AG04449 (cell line): ENCODE results near the gene CDC34.

Experiments
- CTCF ChIA-PET: fragments of 350-600 bp; formaldehyde crosslinking; extraction: SDS; loops from one replicate; lab custom pipeline; 2021; ENCODE audit warnings: antibody characterized with exemption; lab: Yijun Ruan, JAX
- POLR2A ChIA-PET: fragments of 400-600, 350-600 bp; formaldehyde crosslinking; extraction: SDS; loops from one replicate; lab custom pipeline; 2020; ENCODE audit warnings: antibody characterized with exemption, inconsistent platforms; lab: Yijun Ruan, JAX
- DNase-seq: peaks from one replicate; pipeline ENCODE4 v3.0.0-alpha.2; 2010; ENCODE audit warnings: low read depth, low spot score
- H3K4me3 ChIP-seq: 2 replicates; pipeline ENCODE4 v1.5.1; 2011; ENCODE audit warnings: low read depth, mild to moderate bottlenecking, control low read depth, low read length
- TF ChIP-seq, protein P1 (sequence below): IDR thresholded peaks from one replicate; pipeline ENCODE4 v1.5.1; 2011; ENCODE audit warnings: mild to moderate bottlenecking, moderate library complexity, low read length, control low read depth, inconsistent platforms; ENCODE audit not compliant: insufficient read depth; ENCODE audit errors: missing control alignments

CDC34 gene

DNA sequence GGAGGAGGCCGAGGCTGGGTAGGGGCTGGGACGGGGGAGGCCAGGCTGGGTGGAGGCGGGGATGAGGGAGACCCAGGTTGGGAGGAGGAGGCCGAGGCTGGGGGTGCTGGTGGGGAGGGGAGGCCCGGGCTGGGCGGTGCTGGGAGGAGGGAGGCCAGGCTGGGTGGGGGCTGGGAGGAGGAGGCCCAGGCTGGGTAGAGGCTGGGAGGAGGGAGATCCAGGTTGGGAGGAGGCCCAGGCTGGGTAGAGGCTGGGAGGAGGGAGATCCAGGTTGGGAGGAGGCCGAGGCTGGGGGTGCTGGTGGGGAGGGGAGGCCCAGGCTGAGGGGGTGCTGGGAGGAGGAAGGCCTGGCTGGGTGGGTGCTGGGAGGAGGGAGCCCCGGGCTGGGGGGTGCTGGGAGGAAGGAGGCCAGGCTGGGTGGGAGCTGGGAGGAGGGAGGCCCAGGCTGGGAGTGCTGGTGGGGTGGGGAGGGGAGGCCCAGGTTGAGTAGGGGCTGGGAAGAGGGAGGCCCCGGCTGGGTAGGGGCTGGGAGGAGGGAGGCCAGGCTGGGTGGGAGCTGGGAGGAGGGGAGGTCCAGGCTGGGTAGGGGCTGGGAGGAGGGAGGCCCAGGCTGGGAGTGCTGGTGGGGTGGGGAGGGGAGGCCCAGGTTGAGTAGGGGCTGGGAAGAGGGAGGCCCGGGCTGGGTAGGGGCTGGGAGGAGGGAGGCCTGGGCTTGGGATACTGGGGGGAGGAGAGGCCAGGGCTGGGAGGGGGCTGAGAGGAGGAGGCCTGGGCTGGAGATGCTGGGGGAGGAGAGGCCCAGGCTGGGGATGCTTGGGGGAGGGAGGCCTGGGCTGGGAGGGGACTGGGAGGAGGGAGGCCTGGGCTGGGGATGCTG, 13.6 kb upstream of the CDC34 start:
- CTCF ChIA-PET: interaction anchor here (1.2 to 5.5 kb wide), 3 partner anchors 8 to 11 kb away, joined by 4 to 63 read pairs (median 5); partner anchors contain the start of gene TPGS1
- POLR2A ChIA-PET: interaction anchor here (0.6 kb wide), 1 partner anchor 13 kb away, joined by 3 read pairs; the partner anchor contains the start of gene CDC34
- H3K4me3 ChIP-seq: no peak overlapping the region
- DNase-seq: peak; percentile 59
- TF ChIP-seq, protein P1, sequence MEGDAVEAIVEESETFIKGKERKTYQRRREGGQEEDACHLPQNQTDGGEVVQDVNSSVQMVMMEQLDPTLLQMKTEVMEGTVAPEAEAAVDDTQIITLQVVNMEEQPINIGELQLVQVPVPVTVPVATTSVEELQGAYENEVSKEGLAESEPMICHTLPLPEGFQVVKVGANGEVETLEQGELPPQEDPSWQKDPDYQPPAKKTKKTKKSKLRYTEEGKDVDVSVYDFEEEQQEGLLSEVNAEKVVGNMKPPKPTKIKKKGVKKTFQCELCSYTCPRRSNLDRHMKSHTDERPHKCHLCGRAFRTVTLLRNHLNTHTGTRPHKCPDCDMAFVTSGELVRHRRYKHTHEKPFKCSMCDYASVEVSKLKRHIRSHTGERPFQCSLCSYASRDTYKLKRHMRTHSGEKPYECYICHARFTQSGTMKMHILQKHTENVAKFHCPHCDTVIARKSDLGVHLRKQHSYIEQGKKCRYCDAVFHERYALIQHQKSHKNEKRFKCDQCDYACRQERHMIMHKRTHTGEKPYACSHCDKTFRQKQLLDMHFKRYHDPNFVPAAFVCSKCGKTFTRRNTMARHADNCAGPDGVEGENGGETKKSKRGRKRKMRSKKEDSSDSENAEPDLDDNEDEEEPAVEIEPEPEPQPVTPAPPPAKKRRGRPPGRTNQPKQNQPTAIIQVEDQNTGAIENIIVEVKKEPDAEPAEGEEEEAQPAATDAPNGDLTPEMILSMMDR: no peak

DNA sequence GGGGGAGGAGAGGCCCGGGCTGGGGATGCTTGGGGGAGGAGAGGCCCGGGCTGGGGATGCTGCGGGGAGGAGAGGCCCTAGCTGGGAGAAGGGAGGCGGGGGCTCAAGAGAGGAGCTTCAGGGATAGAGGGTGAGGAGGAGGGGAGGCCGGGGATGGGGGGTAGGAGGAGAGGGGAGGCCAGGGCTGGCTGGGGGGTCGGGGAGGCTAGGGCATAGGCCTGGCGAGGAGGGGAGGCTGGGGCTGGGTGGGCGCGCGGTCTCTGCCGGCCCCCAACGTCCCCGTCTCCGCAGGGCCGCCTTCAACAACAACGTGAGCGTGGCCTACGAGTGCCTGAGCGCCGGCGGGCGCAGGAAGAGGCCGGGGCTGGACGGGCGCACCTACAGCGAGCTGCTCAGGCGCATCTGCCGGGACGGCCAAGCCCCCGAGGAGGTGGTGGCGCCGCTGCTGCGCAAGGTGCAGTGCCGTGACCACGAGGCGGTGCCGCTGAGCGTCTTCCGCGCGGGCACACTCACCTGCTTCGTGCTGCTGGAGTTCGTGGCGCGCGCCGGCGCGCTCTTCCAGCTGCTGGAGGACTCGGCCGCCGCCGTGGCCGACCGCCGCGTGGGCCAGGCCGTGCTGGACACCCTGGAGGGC, 12.8 kb upstream of the CDC34 start:
- DNase-seq: no peak
- ChIA-PET CTCF (interaction anchor here (1.2 to 5.5 kb wide), 2 partner anchors 9 to 12 kb away, joined by 4 to 63 read pairs; partner anchors contain the start of gene TPGS1), POLR2A (interaction anchor here (0.6 kb wide), 1 partner anchor 12 kb away, joined by 3 read pairs; the partner anchor contains the start of gene CDC34)
- TF ChIP-seq, protein P1: peak; percentile 10
- H3K4me3 ChIP-seq: no peak overlapping the region

DNA sequence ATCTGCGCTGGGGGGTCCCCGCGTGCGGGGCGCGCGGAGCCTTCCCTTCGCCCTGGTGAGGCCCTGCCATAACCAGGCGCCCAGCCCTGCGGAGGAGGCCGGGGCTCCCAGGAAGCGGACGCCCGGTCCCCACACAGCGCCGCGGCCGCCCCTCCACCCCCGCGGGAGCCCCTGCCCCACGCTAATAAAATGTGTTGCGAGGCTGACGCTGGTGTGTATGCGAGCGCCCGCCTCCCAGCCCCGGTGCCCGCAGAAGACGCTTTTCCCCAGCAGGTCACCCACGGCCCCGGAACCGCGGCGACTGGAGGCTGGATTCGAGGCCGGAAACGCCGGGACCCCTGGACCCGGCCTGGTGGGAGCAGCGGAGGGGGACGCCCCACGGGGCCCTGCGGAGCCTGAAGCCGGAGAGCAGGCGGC, 12.1 kb upstream of the CDC34 start:
- DNase-seq: no peak
- CTCF ChIA-PET: interaction anchor here (5.5 kb wide), 1 partner anchor 9 kb away, joined by 63 read pairs; no protein-coding TSS in a partner anchor
- POLR2A ChIA-PET: no interaction called here
- no peak overlapping the region for H3K4me3 ChIP-seq
- TF ChIP-seq, protein P1: no peak

DNA sequence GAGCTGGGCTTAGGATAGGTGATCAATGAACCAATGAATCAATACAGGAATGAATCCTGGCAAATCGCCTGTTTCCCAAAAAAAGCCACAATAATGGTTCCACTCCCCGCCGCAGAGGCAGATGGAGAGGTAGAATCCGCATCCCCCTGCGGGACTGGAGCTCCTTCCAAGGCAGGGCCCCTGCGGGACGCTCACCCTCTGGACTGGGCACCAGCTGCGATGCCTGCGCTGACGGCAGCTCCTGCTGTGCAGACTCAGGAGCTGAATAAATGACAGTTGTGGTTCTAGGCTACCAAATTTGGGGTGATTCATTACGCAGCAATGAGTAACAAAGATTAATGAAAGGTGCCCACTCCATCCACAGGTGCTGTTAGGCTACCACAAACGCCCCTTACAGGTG, 8.8 kb upstream of the CDC34 start:
- POLR2A ChIA-PET: no interaction called here
- no peak overlapping the region for H3K4me3 ChIP-seq
- CTCF ChIA-PET: interaction anchor here (1.6 to 5.5 kb wide), 3 partner anchors 8 to 16 kb away, joined by 3 to 63 read pairs (median 10); partner anchors contain the start of genes CDC34 and TPGS1
- TF ChIP-seq, protein P1: no peak
- no peak for DNase-seq

DNA sequence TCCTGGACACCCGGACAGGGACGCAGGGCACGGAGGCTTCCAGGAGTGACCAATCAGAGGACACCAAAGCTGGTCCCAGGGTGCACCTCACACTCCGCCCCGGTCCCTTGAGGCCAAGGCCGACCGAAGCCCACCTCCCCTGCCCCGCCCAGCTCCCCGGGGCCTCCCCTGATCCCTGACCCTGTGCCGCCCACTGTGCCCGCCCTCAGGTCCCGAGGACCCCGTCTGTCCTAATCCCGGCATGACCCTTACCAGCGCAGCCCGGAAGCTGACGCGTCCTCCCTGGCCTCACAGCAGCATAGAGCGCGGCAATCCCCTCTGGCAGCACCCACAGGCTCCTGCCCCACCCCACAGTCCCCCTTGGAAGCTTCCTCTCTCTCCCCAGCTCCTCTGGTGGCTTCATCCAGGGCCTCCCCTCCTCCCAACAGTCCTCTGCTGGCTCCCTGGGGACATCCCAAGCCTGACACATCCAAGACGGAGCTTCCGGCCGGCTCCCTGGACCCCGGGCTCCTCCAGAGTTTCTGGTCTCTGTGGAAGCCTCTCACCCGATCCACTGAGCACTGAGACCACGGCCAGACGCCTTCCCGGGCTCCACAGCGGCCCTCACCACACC, 7.4 kb upstream of the CDC34 start:
- ChIA-PET CTCF (interaction anchor here (1.3 to 10.3 kb wide), 2 partner anchors 13 to 18 kb away, joined by 5 to 113 read pairs; no protein-coding TSS in a partner anchor), POLR2A (no interaction called here)
- H3K4me3 ChIP-seq: no peak overlapping the region
- DNase-seq: no peak
- TF ChIP-seq, protein P1: no peak
